Left renal pelvis (tissue), 4 donors: ENCODE results near the gene CALCOCO2. TPM values are rescaled to one million over a fixed set of nuclear protein-coding genes. Genes with fewer than 3 reads are reported as not detected.

Experiments used
- DNase-seq, 4 donors: peaks; one replicate each; pipeline ENCODE4 v3.0.0-alpha.2; 2013; ENCODE audit warnings: low read depth in 4 of 4, low spot score in 3 of 4
- polyA plus RNA-seq, 4 donors: library from polyadenylated mRNA; unstranded; fragments of 120-200 nt; gene quantifications; one replicate each; pipeline ENCODE4 v1.2.1, GENCODE V29; 2013; ENCODE audit not compliant: insufficient read length in 4 of 4

The CALCOCO2 gene
- polyA plus RNA-seq, 4 donors: 71.0 to 87.9 (median 81.8) TPM

GRCh38 chr17:48909783-48910182 is 78.9 kb downstream of the CALCOCO2 start:
- no peak for DNase-seq

GRCh38 chr17:48910370-48910769 is 79.5 kb downstream of the CALCOCO2 start:
- no peak for DNase-seq

DNA sequence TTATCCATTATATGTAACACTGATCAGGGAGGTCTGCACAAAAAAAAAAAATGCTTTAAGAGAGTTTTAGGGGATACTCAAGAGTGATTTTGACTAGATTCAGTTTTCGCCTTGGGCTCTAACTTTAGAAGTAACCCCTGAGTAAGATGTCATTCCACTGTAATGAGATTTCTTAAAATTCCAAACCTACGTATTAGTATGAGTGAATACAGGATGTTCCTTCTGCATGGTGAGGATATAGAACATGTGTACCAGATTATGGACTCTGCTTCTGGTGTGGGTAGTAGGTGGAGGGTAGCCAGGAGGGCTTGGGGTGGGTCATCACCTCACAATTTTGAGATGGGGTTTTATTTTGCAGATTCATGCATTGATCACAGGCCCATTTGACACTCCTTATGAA is 81.6 kb downstream of the CALCOCO2 start:
- DNase-seq: no peak

Other genes starting within 250 kb of the CALCOCO2 start
- 100 to 1,000 TPM in 3 of 4 donors, 10 to 100 TPM in 1; 70.2 to 217 (median 153) TPM for gene HOXB3, start 240.8 kb upstream of the CALCOCO2 start, polyA plus RNA-seq
- 10 to 100 TPM; 13.7 to 51.2 (median 30.4) TPM for gene HOXB5, start 237.3 kb upstream of the CALCOCO2 start, polyA plus RNA-seq
- 100 to 1,000 TPM in 1 of 4 donors, 10 to 100 TPM in 3; 25.6 to 153 (median 86.0) TPM for gene HOXB6, start 226.0 kb upstream of the CALCOCO2 start, polyA plus RNA-seq
- gene HOXB7, start 220.0 kb upstream of the CALCOCO2 start, polyA plus RNA-seq: 10 to 100 TPM in 3 of 4 donors, 1 to 10 TPM in 1; 6.0 to 53.3 (median 39.3) TPM
- 10 to 100 TPM in 3 of 4 donors, 1 to 10 TPM in 1; 5.1 to 61.5 (median 46.5) TPM for gene HOXB8, start 215.7 kb upstream of the CALCOCO2 start, polyA plus RNA-seq
- 10 to 100 TPM; 13.0 to 71.8 (median 60.8) TPM for gene HOXB9, start 204.7 kb upstream of the CALCOCO2 start, polyA plus RNA-seq
- not detected for gene PRAC1, start 108.5 kb upstream of the CALCOCO2 start, polyA plus RNA-seq
- not detected for gene PRAC2, start 107.8 kb upstream of the CALCOCO2 start, polyA plus RNA-seq
- not detected for gene HOXB13, start 102.3 kb upstream of the CALCOCO2 start, polyA plus RNA-seq
- under 1 TPM in 3 of 4 donors, not detected in 1; 0.24 to 0.67 (median 0.32) TPM for gene TTLL6, start 13.8 kb upstream of the CALCOCO2 start, polyA plus RNA-seq
- gene ATP5MC1, start 61.8 kb downstream of the CALCOCO2 start, polyA plus RNA-seq: 100 to 1,000 TPM; 102 to 157 (median 143) TPM
- 100 to 1,000 TPM in 1 of 4 donors, 10 to 100 TPM in 3; 85.5 to 105 (median 96.1) TPM for gene UBE2Z, start 77.4 kb downstream of the CALCOCO2 start, polyA plus RNA-seq
- gene SNF8, start 113.8 kb downstream of the CALCOCO2 start, polyA plus RNA-seq: 100 to 1,000 TPM in 2 of 4 donors, 10 to 100 TPM in 2; 67.4 to 112 (median 96.5) TPM
- gene GIP, start 137.6 kb downstream of the CALCOCO2 start, polyA plus RNA-seq: not detected
- 10 to 100 TPM in 3 of 4 donors, 1 to 10 TPM in 1; 5.7 to 26.7 (median 20.0) TPM for gene IGF2BP1, start 166.3 kb downstream of the CALCOCO2 start, polyA plus RNA-seq